ENCODE data around the gene NELFE. TPM values are rescaled to one million over a fixed set of nuclear protein-coding genes. Genes with fewer than 3 reads are reported as not detected.

The NELFE gene
- total and polyA plus RNA-seq, 2 of the 13 experiments (the other 11 are each of a cell fraction or from before 2014, with no cell fraction given), result 51.3 to 69.8 TPM

GRCh38 chr6:31946370-31946885 lies 12.3 kb downstream of the NELFE start (continued):
- TF ChIP-seq CTCF (CRISPR knock-in tag; IDR thresholded peaks at IDR 0.05) (no peak), NFATC3 (CRISPR knock-in tag; IDR thresholded peaks at IDR 0.05) (no peak), ZNF644 (CRISPR knock-in tag; IDR thresholded peaks at IDR 0.05; ENCODE audit: low read depth) (no peak), MLX (CRISPR knock-in tag; IDR thresholded peaks at IDR 0.05) (0 out of 2 replicates have a peak, but pooled peaks have one; percentile 8), HOXA3 (CRISPR knock-in tag; IDR thresholded peaks at IDR 0.05) (no peak), UBTF (CRISPR knock-in tag; IDR thresholded peaks at IDR 0.05) (no peak; the same call in 1 of the 2 replicates), GMEB2 (CRISPR knock-in tag; IDR thresholded peaks at IDR 0.05; ENCODE audit: low read depth) (no peak), CREB1 (IDR thresholded peaks at IDR 0.05) (no peak), CREB1 (CRISPR knock-in tag; IDR thresholded peaks at IDR 0.05) (no peak), ZMAT5 (CRISPR knock-in tag; IDR thresholded peaks at IDR 0.05; ENCODE audit: borderline replicate concordance, low read depth) (no peak), ZNF263 (CRISPR knock-in tag; IDR thresholded peaks at IDR 0.05) (no peak), NFAT5 (CRISPR knock-in tag; IDR thresholded peaks at IDR 0.05) (no peak), FOXP4 (CRISPR knock-in tag; IDR thresholded peaks at IDR 0.05) (no peak), ZBTB21 (CRISPR knock-in tag; IDR thresholded peaks at IDR 0.05) (no peak), RBM39 (IDR thresholded peaks at IDR 0.05; ENCODE audit: low read depth, low read length, poor library complexity, severe bottlenecking) (no peak), HMG20A (CRISPR knock-in tag; IDR thresholded peaks at IDR 0.05; ENCODE audit: borderline replicate concordance) (no peak)
